Sigmoid colon (tissue), 7 donors: ENCODE results near the gene PHLDB1. TPM values are rescaled to one million over a fixed set of nuclear protein-coding genes. Genes with fewer than 3 reads are reported as not detected.
"Not testable (repeated sequence)": the region's sequence is repeated elsewhere in the genome, so short reads cannot be mapped to it uniquely, and the experiment has no call there.

Source experiments
- DNase-seq: peaks from one replicate; pipeline ENCODE4 v3.0.0-alpha.2; 2019
- H3K27ac ChIP-seq, 4 donors: fragments of 200-600 bp; sonication (generic); one replicate each; pipeline ENCODE4 v1.5.1; 2016 to 2019; ENCODE audit warnings: mild to moderate bottlenecking in 1 of 4
- H3K27me3 ChIP-seq, 3 donors: fragments of 200-600 bp; sonication (generic); one replicate each; pipeline ENCODE4 v1.5.1; 2019; ENCODE audit warnings: mild to moderate bottlenecking in 1 of 3
- H3K36me3 ChIP-seq, 4 donors: fragments of 200-600 bp; sonication (generic); one replicate each; pipeline ENCODE4 v1.5.1; 2016 to 2019
- H3K4me1 ChIP-seq, 4 donors: fragments of 200-600 bp; sonication (generic); one replicate each; pipeline ENCODE4 v1.5.1; 2017 to 2019
- H3K4me3 ChIP-seq, 4 donors: fragments of 200-600 bp; sonication (generic); one replicate each; pipeline ENCODE4 v1.5.1; 2017 to 2019; ENCODE audit warnings: mild to moderate bottlenecking in 2 of 4, moderate library complexity in 1 of 4
- H3K9me3 ChIP-seq, 4 donors: fragments of 200-600 bp in 3 of 4; sonication (generic) in 3 of 4; one replicate each; pipeline versions ENCODE4 v1.5.1 to v1.6.1; 2013 to 2019
- CTCF ChIP-seq, 4 experiments: fragments of 450-650 bp in 3 of 4; fragments of 200-600 bp in 1 of 4; IDR thresholded peaks; one replicate each; pipeline ENCODE4 v1.5.1; 2016 to 2019; ENCODE audit warnings: antibody characterized with exemption in 4 of 4, mild to moderate bottlenecking in 3 of 4, moderate library complexity in 2 of 4
- EP300 ChIP-seq, 4 donors: sonication (generic); formaldehyde crosslinking; IDR thresholded peaks; one replicate each; pipeline ENCODE4 v1.6.1; 2017; ENCODE audit warnings: antibody characterized with exemption in 4 of 4
- POLR2A ChIP-seq, 2 donors: fragments of 450-650 bp; IDR thresholded peaks; one replicate each; pipeline ENCODE4 v1.6.1; 2016; ENCODE audit warnings: antibody characterized with exemption in 2 of 2, mild to moderate bottlenecking in 2 of 2, moderate library complexity in 2 of 2
- POLR2AphosphoS5 ChIP-seq, 4 donors: sonication (generic); formaldehyde crosslinking; IDR thresholded peaks; one replicate each; pipeline ENCODE4 v1.6.1; 2017; ENCODE audit warnings: antibody characterized with exemption in 4 of 4
- WGBS, 2 donors: extraction: QIAGEN DNeasy Blood & Tissue Kit; methylation state at CpG; one replicate each; pipeline ENCODE4 v1.1.7; 2013; 5-methylcytosine and 5-hydroxymethylcytosine counted together
- intact Hi-C: fragments of 100-400 bp; cut with DNase I; formaldehyde crosslinking; loops from one replicate; pipeline ENCODE4 v1.15.1; 2023
- polyA plus RNA-seq, 3 donors: library from polyadenylated mRNA; stranded (reverse); fragments of 200-250 nt; gene quantifications; one replicate each; pipeline ENCODE4 v1.2.3, GENCODE V29; 2013
- total RNA-seq, 4 donors: library from RNA; depleted of rRNA; stranded (reverse); fragments of >200 nt; gene quantifications; one replicate each; pipeline ENCODE4 v1.1.0, GENCODE V29; 2016
- donor health status: healthy with polysubstance abuse.
- donor health status: Bipolar disorder and iron deficiency.
- donor health status: healthy.

Gene PHLDB1
- total and polyA plus RNA-seq, 7 donors, result 33.6 to 126 (median 51.8) TPM

GRCh38 chr11:118596224-118597146, 10.9 kb upstream of the PHLDB1 start:
- intact Hi-C loops, result no loop called here
- DNase-seq, result no peak
- Histone ChIP-seq H3K4me1 (peaks cover 0 to 21% (median 10%) of the 10 kb centered on the region in 4 donors), H3K4me3 (no peak overlapping the region), H3K27ac (peak overlapping the region in 2 of 4 donors; percentile 34 to 78), H3K36me3 (peaks cover 22 to 99% (median 65%) of the 10 kb centered on the region in 4 donors), H3K27me3 (no peaks in the 10 kb centered on the region), H3K9me3 (no peaks in the 10 kb centered on the region)
- TF ChIP-seq EP300 (IDR thresholded peaks at IDR 0.05) (no peak), POLR2AphosphoS5 (IDR thresholded peaks at IDR 0.05) (no peak), CTCF (IDR thresholded peaks at IDR 0.05) (no peak), POLR2A (IDR thresholded peaks at IDR 0.05) (no peak)
- WGBS, 2 donors, result 88 to 90% methylated on average over 16 of the region's 16 CpGs

- Histone ChIP-seq H3K27ac (no peak overlapping the region), H3K27me3 (no peaks in the 10 kb centered on the region), H3K4me1 (peaks cover 0 to 15% (median 7%) of the 10 kb centered on the region in 4 donors), H3K4me3 (no peak overlapping the region), H3K36me3 (peaks cover 22 to 99% (median 71%) of the 10 kb centered on the region in 4 donors), H3K9me3 (no peaks in the 10 kb centered on the region)
- WGBS, 2 donors, result 95 to 96% methylated on average over 9 of the region's 9 CpGs
- intact Hi-C loops, result no loop called here
- TF ChIP-seq POLR2AphosphoS5 (IDR thresholded peaks at IDR 0.05) (no peak), CTCF (IDR thresholded peaks at IDR 0.05) (no peak), POLR2A (IDR thresholded peaks at IDR 0.05) (no peak), EP300 (IDR thresholded peaks at IDR 0.05) (no peak)
- DNase-seq, result peak; percentile 36
Measured at GRCh38 chr11:118597556-118597955, 9.9 kb upstream of the PHLDB1 start.

- Histone ChIP-seq H3K4me1 (peaks cover 0 to 36% (median 30%) of the 10 kb centered on the region in 4 donors), H3K27ac (peak overlapping the region in 3 of 4 donors; percentile 17 to 97 (median 90)), H3K9me3 (no peaks in the 10 kb centered on the region), H3K36me3 (peaks cover 4 to 57% (median 42%) of the 10 kb centered on the region in 4 donors), H3K4me3 (no peak overlapping the region), H3K27me3 (no peaks in the 10 kb centered on the region)
- DNase-seq, result peak; percentile 41
- intact Hi-C loops, result no loop called here
- TF ChIP-seq EP300 (IDR thresholded peaks at IDR 0.05) (no peak), POLR2AphosphoS5 (IDR thresholded peaks at IDR 0.05) (peak in 1 of 4 donors; percentile 11)
- 70 to 73% methylated on average over 3 of the region's 3 CpGs for WGBS, 2 donors
Measured at GRCh38 chr11:118602331-118602730, 5.1 kb upstream of the PHLDB1 start.

- DNase-seq, result peak; percentile 64
- H3K4me1 ChIP-seq, result peaks cover 0 to 39% (median 36%) of the 10 kb centered on the region in 4 donors
- WGBS, 2 donors, result 88 to 92% methylated on average over 8 of the region's 8 CpGs
Measured at GRCh38 chr11:118603709-118604108, 3.7 kb upstream of the PHLDB1 start.

GRCh38 chr11:118604566-118604965, 2.8 kb upstream of the PHLDB1 start:
- no peak for DNase-seq
- WGBS, 2 donors, result 80 to 87% methylated on average over 3 of the region's 3 CpGs

More at GRCh38 chr11:118603709-118604108, 3.7 kb upstream of the PHLDB1 start:
- H3K27me3 ChIP-seq, H3K9me3 ChIP-seq, intact Hi-C loops, H3K4me3 ChIP-seq: not testable (repeated sequence)
- peak overlapping the region; percentile 80 to 97 (median 91) for H3K27ac ChIP-seq
- peaks cover 4 to 43% (median 30%) of the 10 kb centered on the region in 4 donors for H3K36me3 ChIP-seq

More at GRCh38 chr11:118604566-118604965, 2.8 kb upstream of the PHLDB1 start:
- Histone ChIP-seq H3K4me1 (peaks cover 0 to 47% (median 43%) of the 10 kb centered on the region in 4 donors), H3K36me3 (peaks cover 4 to 34% (median 25%) of the 10 kb centered on the region in 4 donors), H3K4me3 (no peak overlapping the region), H3K9me3 (no peaks in the 10 kb centered on the region), H3K27me3 (no peaks in the 10 kb centered on the region), H3K27ac (peak overlapping the region; percentile 80 to 97 (median 91))
- intact Hi-C loops, result no loop called here
- no peak for TF ChIP-seq POLR2AphosphoS5 (IDR thresholded peaks at IDR 0.05)
- TF ChIP-seq POLR2A (IDR thresholded peaks at IDR 0.05), result no peak
- no peak for TF ChIP-seq EP300 (IDR thresholded peaks at IDR 0.05)
